Measurements from ENCODE around the gene PCMTD2. TPM values are rescaled to one million over a fixed set of nuclear protein-coding genes. Genes with fewer than 3 reads are reported as not detected.

PCMTD2 gene
- 50.7 and 53.2 TPM in 2 replicates for polyA plus RNA-seq (2012; rRNA removed)
- 50.7 and 59.5 TPM in 2 replicates for polyA plus RNA-seq (2012; cell fraction: cytosol; rRNA removed)
- 82.8 and 120 TPM in 2 replicates for polyA plus RNA-seq (2012; cell fraction: nucleus; rRNA removed)

DNA sequence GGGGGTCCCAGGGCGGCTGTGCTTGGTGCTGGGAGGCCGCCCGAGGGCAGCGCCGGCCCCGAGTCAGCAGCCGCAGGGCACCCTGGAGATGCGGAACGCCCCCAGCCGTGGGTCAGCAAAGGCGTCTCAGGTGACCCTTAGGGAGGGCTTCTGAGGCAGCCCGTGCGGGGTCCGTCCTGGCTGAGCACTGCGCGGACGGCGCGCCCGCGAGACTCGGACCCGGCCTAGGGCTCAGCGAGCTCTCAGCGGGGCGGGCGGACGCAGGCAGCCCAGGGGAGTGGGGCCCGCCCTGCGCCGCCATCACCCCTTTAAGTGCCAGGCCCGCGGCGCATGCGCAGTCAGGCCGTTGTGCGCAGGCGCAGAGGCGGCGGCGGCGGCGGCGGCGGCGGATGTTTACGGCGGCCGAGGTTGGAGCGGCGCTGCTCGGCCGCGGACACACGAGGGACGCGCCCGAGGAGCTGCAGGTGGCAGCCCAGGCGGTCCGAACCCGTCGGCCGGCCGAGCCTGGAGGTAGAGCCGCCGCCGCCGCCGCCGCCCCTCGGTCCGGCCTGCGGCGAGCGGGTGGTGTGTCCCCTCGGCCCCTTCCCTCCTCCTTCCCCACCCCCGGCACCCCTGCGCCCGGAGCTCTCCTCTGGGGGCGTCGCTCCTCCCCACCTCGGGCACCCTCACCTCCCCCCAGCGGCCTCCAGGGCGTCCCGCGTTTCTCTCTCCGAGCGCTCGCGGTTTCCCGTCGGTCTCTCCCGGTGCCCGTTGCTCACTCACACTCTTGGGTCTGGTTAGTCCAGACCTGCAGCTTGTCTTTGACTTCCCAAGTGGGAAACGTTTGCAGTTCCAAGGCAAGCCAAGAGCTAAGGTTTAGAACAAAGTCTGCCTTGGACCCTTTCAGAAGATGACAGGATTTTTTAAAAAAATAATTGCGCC lies at the start of gene PCMTD2:
Gene PCMTD2, plus strand, starts transcription at position 388 of the 921 bp plus-strand sequence. CDS start 4,218 bp downstream, outside the sequence.
- Histone ChIP-seq H3K9me3 (no peaks in the 10 kb centered on the region), H3K9ac (peak within 1 kb of the TSS; percentile 83), H3K79me2 (ENCODE audit: insufficient read depth) (peaks cover 34% of the 10 kb centered on the region), H3K36me3 (replicated peaks in 1 of 2; ENCODE audit: control insufficient read depth in 1 of 2, insufficient read depth in 2 of 2, low read length in 1 of 2) (no peaks in the 10 kb centered on the region), H4K20me1 (ENCODE audit: insufficient read depth) (no peaks in the 10 kb centered on the region; the same call in 1 of the 2 replicates), H3K4me2 (peak within 1 kb of the TSS; percentile 95), H3K9me2 (no peaks in the 10 kb centered on the region), H3K27me3 (ENCODE audit: insufficient read depth) (no peaks in the 10 kb centered on the region; the same call in 1 of the 2 replicates), H3K4me3 (ENCODE audit: low read depth in 2 of 2, low read length in 1 of 2) (peak within 1 kb of the TSS; percentile 89 to 92), H3K4me1 (ENCODE audit: control insufficient read depth in 1 of 2, insufficient read depth in 2 of 2, low read depth in 1 of 2, low read length in 1 of 2) (peaks cover 6 to 28% of the 10 kb centered on the region in 2 experiments; a peak in 3 of 4 replicates), H3F3A (replicated peaks; ENCODE audit: insufficient read depth) (no peaks in the 10 kb centered on the region), H3K27ac (ENCODE audit: low read depth in 2 of 2, low read length in 1 of 2) (peak within 1 kb of the TSS; percentile 49 to 84; a peak in 3 of 4 replicates), H2AFZ (ENCODE audit: low read depth) (peak within 1 kb of the TSS; percentile 99)
- POLR2A ChIA-PET, result interaction anchor here (1.0 to 2.7 kb wide), 4 partner anchors 56 to 171 kb away, joined by 3 to 9 read pairs (median 6); partner anchors contain the start of genes LKAAEAR1 and MYT1
- CTCF ChIA-PET, result interaction anchor here (0.8 to 2.5 kb wide), 5 partner anchors 8 to 172 kb away, joined by 3 to 6 read pairs (median 4); partner anchors contain the start of gene LKAAEAR1
- DNase-seq, result peak; percentile 100
- WGBS (ENCODE audit: low lambda C conversion rate), result 0% methylated on average over 8 of the region's 96 CpGs
- no peak for TF ChIP-seq EP300 (IDR thresholded peaks at IDR 0.05; ENCODE audit: borderline replicate concordance in 1 of 2, low read depth in 1 of 2, low read length in 1 of 2)
- TF ChIP-seq RFX5 (IDR thresholded peaks at IDR 0.05; ENCODE audit: low read length), result no peak
- no peak; the same call in 1 of the 2 replicates for TF ChIP-seq YY1 (IDR thresholded peaks at IDR 0.05; ENCODE audit: low read depth)
- no peak for TF ChIP-seq SMC3 (IDR thresholded peaks at IDR 0.05; ENCODE audit: low read depth, low read length)
- TF ChIP-seq, protein P1, sequence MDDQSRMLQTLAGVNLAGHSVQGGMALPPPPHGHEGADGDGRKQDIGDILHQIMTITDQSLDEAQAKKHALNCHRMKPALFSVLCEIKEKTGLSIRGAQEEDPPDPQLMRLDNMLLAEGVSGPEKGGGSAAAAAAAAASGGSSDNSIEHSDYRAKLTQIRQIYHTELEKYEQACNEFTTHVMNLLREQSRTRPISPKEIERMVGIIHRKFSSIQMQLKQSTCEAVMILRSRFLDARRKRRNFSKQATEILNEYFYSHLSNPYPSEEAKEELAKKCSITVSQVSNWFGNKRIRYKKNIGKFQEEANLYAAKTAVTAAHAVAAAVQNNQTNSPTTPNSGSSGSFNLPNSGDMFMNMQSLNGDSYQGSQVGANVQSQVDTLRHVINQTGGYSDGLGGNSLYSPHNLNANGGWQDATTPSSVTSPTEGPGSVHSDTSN (IDR thresholded peaks at IDR 0.05), result 0 out of 2 replicates have a peak, but pooled peaks have one; percentile 4
- no peak for TF ChIP-seq EZH2phosphoT487 (IDR thresholded peaks at IDR 0.05; ENCODE audit: borderline replicate concordance, low read depth)
- TF ChIP-seq, protein P2, sequence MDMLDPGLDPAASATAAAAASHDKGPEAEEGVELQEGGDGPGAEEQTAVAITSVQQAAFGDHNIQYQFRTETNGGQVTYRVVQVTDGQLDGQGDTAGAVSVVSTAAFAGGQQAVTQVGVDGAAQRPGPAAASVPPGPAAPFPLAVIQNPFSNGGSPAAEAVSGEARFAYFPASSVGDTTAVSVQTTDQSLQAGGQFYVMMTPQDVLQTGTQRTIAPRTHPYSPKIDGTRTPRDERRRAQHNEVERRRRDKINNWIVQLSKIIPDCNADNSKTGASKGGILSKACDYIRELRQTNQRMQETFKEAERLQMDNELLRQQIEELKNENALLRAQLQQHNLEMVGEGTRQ (IDR thresholded peaks at IDR 0.05; ENCODE audit: borderline replicate concordance, low read depth, low read length), result no peak
- TF ChIP-seq TEAD4 (IDR thresholded peaks at IDR 0.05; ENCODE audit: borderline replicate concordance, insufficient read depth), result no peak; the same call in 1 of the 2 replicates
- TF ChIP-seq TAF1 (IDR thresholded peaks at IDR 0.05; ENCODE audit: borderline replicate concordance, low read depth, low read length), result no peak
- no peak for TF ChIP-seq RCOR1 (IDR thresholded peaks at IDR 0.05; ENCODE audit: low read length)
- peak; percentile 54 for TF ChIP-seq POLR2AphosphoS5 (IDR thresholded peaks at IDR 0.05; ENCODE audit: low read depth, low read length)
- TF ChIP-seq GABPA (IDR thresholded peaks at IDR 0.05; ENCODE audit: low read depth), result peak; percentile 32; the same call in 1 of the 2 replicates
- TF ChIP-seq ELF1 (IDR thresholded peaks at IDR 0.05), result no peak
- TF ChIP-seq SIN3A (IDR thresholded peaks at IDR 0.05; ENCODE audit: borderline replicate concordance, low read depth, low read length), result peak; percentile 35; the same call in 1 of the 2 replicates
- no peak for TF ChIP-seq RXRA (IDR thresholded peaks at IDR 0.05; ENCODE audit: borderline replicate concordance, low read depth)
- TF ChIP-seq FOXM1 (IDR thresholded peaks at IDR 0.05; ENCODE audit: low read depth), result no peak
- 0 out of 2 replicates have a peak, but pooled peaks have one; percentile 35 for TF ChIP-seq MXI1 (IDR thresholded peaks at IDR 0.05; ENCODE audit: low read depth, low read length)
- TF ChIP-seq, protein P3, sequence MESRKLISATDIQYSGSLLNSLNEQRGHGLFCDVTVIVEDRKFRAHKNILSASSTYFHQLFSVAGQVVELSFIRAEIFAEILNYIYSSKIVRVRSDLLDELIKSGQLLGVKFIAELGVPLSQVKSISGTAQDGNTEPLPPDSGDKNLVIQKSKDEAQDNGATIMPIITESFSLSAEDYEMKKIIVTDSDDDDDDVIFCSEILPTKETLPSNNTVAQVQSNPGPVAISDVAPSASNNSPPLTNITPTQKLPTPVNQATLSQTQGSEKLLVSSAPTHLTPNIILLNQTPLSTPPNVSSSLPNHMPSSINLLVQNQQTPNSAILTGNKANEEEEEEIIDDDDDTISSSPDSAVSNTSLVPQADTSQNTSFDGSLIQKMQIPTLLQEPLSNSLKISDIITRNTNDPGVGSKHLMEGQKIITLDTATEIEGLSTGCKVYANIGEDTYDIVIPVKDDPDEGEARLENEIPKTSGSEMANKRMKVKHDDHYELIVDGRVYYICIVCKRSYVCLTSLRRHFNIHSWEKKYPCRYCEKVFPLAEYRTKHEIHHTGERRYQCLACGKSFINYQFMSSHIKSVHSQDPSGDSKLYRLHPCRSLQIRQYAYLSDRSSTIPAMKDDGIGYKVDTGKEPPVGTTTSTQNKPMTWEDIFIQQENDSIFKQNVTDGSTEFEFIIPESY (IDR thresholded peaks at IDR 0.05; ENCODE audit: borderline replicate concordance, low read depth), result no peak
- TF ChIP-seq, protein P4, sequence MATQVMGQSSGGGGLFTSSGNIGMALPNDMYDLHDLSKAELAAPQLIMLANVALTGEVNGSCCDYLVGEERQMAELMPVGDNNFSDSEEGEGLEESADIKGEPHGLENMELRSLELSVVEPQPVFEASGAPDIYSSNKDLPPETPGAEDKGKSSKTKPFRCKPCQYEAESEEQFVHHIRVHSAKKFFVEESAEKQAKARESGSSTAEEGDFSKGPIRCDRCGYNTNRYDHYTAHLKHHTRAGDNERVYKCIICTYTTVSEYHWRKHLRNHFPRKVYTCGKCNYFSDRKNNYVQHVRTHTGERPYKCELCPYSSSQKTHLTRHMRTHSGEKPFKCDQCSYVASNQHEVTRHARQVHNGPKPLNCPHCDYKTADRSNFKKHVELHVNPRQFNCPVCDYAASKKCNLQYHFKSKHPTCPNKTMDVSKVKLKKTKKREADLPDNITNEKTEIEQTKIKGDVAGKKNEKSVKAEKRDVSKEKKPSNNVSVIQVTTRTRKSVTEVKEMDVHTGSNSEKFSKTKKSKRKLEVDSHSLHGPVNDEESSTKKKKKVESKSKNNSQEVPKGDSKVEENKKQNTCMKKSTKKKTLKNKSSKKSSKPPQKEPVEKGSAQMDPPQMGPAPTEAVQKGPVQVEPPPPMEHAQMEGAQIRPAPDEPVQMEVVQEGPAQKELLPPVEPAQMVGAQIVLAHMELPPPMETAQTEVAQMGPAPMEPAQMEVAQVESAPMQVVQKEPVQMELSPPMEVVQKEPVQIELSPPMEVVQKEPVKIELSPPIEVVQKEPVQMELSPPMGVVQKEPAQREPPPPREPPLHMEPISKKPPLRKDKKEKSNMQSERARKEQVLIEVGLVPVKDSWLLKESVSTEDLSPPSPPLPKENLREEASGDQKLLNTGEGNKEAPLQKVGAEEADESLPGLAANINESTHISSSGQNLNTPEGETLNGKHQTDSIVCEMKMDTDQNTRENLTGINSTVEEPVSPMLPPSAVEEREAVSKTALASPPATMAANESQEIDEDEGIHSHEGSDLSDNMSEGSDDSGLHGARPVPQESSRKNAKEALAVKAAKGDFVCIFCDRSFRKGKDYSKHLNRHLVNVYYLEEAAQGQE (IDR thresholded peaks at IDR 0.05; ENCODE audit: low read depth, low read length), result no peak
- no peak for TF ChIP-seq FOXJ3 (CRISPR knock-in tag; IDR thresholded peaks at IDR 0.05)
- TF ChIP-seq TCF12 (IDR thresholded peaks at IDR 0.05), result no peak
- TF ChIP-seq CHD2 (IDR thresholded peaks at IDR 0.05; ENCODE audit: low read length, partially characterized antibody), result peak; percentile 79
- TF ChIP-seq RAD21 (IDR thresholded peaks at IDR 0.05; ENCODE audit: low read length), result no peak
- peak; percentile 80 for TF ChIP-seq NRF1 (IDR thresholded peaks at IDR 0.05; ENCODE audit: low read depth, low read length)
